Stomach (tissue), 4 donors: ENCODE measurements around the gene LIG3.

ENCODE experiments used
- POLR2A ChIP-seq, 4 donors: fragments of 450-650 bp; IDR thresholded peaks; one replicate each; pipeline ENCODE4 v1.6.1; 2016; ENCODE audit warnings: antibody characterized with exemption in 4 of 4, control low read depth in 2 of 4, mild to moderate bottlenecking in 1 of 4, moderate library complexity in 1 of 4
- POLR2AphosphoS5 ChIP-seq, 3 donors: sonication (generic); formaldehyde crosslinking; IDR thresholded peaks; one replicate each; pipeline ENCODE4 v1.6.1; 2016; ENCODE audit warnings: antibody characterized with exemption in 3 of 3

- TF ChIP-seq POLR2A (IDR thresholded peaks at IDR 0.05) (no peak), POLR2AphosphoS5 (IDR thresholded peaks at IDR 0.05) (no peak)
These were observed 68.5 kb downstream of the LIG3 start for GRCh38 chr17:35048685-35049379.
